Endothelial cell (in vitro differentiated cells): Measurements from ENCODE around the gene LRRC18. TPM values are rescaled to one million over a fixed set of nuclear protein-coding genes. Genes with fewer than 3 reads are reported as not detected.

Experiments
- DNase-seq: peaks from one replicate; pipeline ENCODE4 v3.0.0; 2021; ENCODE audit warnings: low spot score
- H3K27ac Mint-ChIP-seq: one replicate; pipeline ENCODE4 v1.8.0; 2021; ENCODE audit warnings: mixed read lengths, inconsistent platforms; ENCODE audit not compliant: unreplicated experiment
- H3K27me3 Mint-ChIP-seq: one replicate; pipeline ENCODE4 v1.8.0; 2021; ENCODE audit warnings: mild to moderate bottlenecking, moderate library complexity, mixed read lengths, inconsistent platforms; ENCODE audit not compliant: unreplicated experiment
- H3K36me3 Mint-ChIP-seq: one replicate; pipeline ENCODE4 v1.8.0; 2021; ENCODE audit warnings: mild to moderate bottlenecking, low read depth, mixed read lengths, inconsistent platforms; ENCODE audit not compliant: unreplicated experiment
- H3K4me1 Mint-ChIP-seq: one replicate; pipeline ENCODE4 v1.8.0; 2021; ENCODE audit warnings: mild to moderate bottlenecking, mixed read lengths, inconsistent platforms; ENCODE audit not compliant: unreplicated experiment
- H3K4me3 Mint-ChIP-seq: one replicate; pipeline ENCODE4 v1.8.0; 2021; ENCODE audit warnings: mild to moderate bottlenecking, mixed read lengths, inconsistent platforms; ENCODE audit not compliant: unreplicated experiment
- H3K9me3 Mint-ChIP-seq: one replicate; pipeline ENCODE4 v1.8.0; 2021; ENCODE audit warnings: mixed read lengths, inconsistent platforms; ENCODE audit not compliant: unreplicated experiment
- total RNA-seq: library from RNA; stranded (reverse); fragmentation: NEBNext Ultra II Directional; extraction: Animal tissue kit (Norgen Biotek cat#: 25700); gene quantifications from one replicate; pipeline ENCODE4 v1.2.1, GENCODE V29; 2021; ENCODE audit not compliant: unreplicated experiment
- TF ChIP-seq, protein P1 (sequence below): fragments of 200-600 bp; sonication (generic); IDR thresholded peaks from one replicate; pipeline ENCODE4 v1.5.0; 2021; ENCODE audit warnings: antibody characterized with exemption; ENCODE audit not compliant: unreplicated experiment

The LRRC18 gene
- total RNA-seq, 1 donor from 2014 or later, result not detected

DNA sequence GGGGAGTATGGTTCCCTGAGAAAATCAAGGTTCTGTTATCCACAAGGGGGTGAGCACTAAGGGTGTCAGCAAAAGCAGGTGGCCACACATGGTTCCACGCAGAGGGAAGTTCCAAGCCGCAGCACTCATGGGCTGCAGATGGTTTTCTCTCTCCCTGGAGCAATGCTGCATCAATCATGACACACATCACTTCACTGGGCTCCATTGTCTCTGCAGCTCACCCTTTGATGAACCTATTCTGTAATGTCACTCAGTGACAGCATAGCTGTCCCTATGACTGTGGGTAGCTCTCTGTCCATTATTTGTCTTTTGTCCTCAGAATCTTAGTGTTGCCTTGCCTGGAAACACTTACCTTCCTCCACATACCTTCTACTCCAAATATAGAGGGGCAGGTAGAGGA lies 34.8 kb downstream of the LRRC18 start:
- Mint-ChIP-seq H3K4me3 (no peak overlapping the region), H3K36me3 (no peaks in the 10 kb centered on the region), H3K27me3 (peaks cover 3% of the 10 kb centered on the region), H3K9me3 (no peaks in the 10 kb centered on the region), H3K27ac (no peak overlapping the region), H3K4me1 (no peaks in the 10 kb centered on the region)
- TF ChIP-seq, protein P1, sequence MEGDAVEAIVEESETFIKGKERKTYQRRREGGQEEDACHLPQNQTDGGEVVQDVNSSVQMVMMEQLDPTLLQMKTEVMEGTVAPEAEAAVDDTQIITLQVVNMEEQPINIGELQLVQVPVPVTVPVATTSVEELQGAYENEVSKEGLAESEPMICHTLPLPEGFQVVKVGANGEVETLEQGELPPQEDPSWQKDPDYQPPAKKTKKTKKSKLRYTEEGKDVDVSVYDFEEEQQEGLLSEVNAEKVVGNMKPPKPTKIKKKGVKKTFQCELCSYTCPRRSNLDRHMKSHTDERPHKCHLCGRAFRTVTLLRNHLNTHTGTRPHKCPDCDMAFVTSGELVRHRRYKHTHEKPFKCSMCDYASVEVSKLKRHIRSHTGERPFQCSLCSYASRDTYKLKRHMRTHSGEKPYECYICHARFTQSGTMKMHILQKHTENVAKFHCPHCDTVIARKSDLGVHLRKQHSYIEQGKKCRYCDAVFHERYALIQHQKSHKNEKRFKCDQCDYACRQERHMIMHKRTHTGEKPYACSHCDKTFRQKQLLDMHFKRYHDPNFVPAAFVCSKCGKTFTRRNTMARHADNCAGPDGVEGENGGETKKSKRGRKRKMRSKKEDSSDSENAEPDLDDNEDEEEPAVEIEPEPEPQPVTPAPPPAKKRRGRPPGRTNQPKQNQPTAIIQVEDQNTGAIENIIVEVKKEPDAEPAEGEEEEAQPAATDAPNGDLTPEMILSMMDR, result no peak
- DNase-seq, result no peak

GRCh38 chr10:48903151-48903550 lies 36.5 kb downstream of the LRRC18 start:
- H3K4me3 Mint-ChIP-seq, result no peak overlapping the region
- no peak for DNase-seq
- TF ChIP-seq, protein P1, result no peak
- no peaks in the 10 kb centered on the region for H3K36me3 Mint-ChIP-seq
- H3K9me3 Mint-ChIP-seq, result no peaks in the 10 kb centered on the region
- H3K27ac Mint-ChIP-seq, result no peak overlapping the region
- no peaks in the 10 kb centered on the region for H3K4me1 Mint-ChIP-seq
- peaks cover 3% of the 10 kb centered on the region for H3K27me3 Mint-ChIP-seq

GRCh38 chr10:48902096-48902495 lies 37.5 kb downstream of the LRRC18 start:
- peaks cover 5% of the 10 kb centered on the region for H3K27me3 Mint-ChIP-seq
- no peaks in the 10 kb centered on the region for H3K36me3 Mint-ChIP-seq
- H3K9me3 Mint-ChIP-seq, result no peaks in the 10 kb centered on the region
- TF ChIP-seq, protein P1, result no peak
- DNase-seq, result no peak
- no peak overlapping the region for H3K4me3 Mint-ChIP-seq
- no peaks in the 10 kb centered on the region for H3K4me1 Mint-ChIP-seq
- no peak overlapping the region for H3K27ac Mint-ChIP-seq

- Mint-ChIP-seq H3K27me3 (peaks cover 5% of the 10 kb centered on the region), H3K4me3 (no peak overlapping the region), H3K27ac (no peak overlapping the region), H3K36me3 (no peaks in the 10 kb centered on the region), H3K9me3 (no peaks in the 10 kb centered on the region), H3K4me1 (no peaks in the 10 kb centered on the region)
- DNase-seq, result no peak
- TF ChIP-seq, protein P1, result no peak
These were observed 38.3 kb downstream of the LRRC18 start for GRCh38 chr10:48901319-48901718.

DNA sequence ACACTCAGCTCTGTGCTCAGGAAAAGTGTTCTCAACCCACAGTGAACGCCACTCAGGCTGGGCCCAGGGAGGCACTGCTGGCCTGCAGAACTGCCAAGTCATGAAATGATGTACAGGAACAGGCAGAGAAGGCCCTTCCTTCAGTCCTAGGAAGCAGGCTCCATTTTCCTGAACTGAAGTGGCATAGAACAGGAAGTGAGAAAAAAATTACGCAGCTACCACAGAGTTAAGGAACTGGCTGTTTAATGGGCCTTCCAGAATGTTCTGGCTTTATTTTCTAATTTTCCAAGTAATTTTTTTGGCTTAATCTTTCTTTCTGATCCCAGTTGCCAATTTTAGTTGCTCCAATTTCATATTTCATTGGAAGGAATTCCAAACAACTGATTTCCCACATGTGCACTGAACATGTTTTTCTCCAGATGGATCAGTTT lies 39.3 kb downstream of the LRRC18 start:
- Mint-ChIP-seq H3K4me1 (no peaks in the 10 kb centered on the region), H3K27ac (no peak overlapping the region), H3K9me3 (no peaks in the 10 kb centered on the region), H3K27me3 (peaks cover 8% of the 10 kb centered on the region), H3K36me3 (no peaks in the 10 kb centered on the region), H3K4me3 (no peak overlapping the region)
- TF ChIP-seq, protein P1, result no peak
- no peak for DNase-seq
